ENCODE results near the gene PPM1H.

GRCh38 chr12:62914443-62915203 lies 20.3 kb downstream of the PPM1H start:
- no peak for TF ChIP-seq POLR2A (IDR thresholded peaks at IDR 0.05)
- TF ChIP-seq CTCF (IDR thresholded peaks at IDR 0.05) = no peak
- TF ChIP-seq POLR2AphosphoS5 (IDR thresholded peaks at IDR 0.05) = no peak

All from prostate gland (tissue), 2 donors.